HepG2 (cell line): Measurements from ENCODE around the gene SLC13A5. TPM values are rescaled to one million over a fixed set of nuclear protein-coding genes. Genes with fewer than 3 reads are reported as not detected.

Experiments
- ATF7 ChIP-seq, 2 experiments: fragments of 450-650 bp in 1 of 2; sonication (generic) in 1 of 2; formaldehyde crosslinking in 1 of 2; IDR thresholded peaks; 2 replicates each; pipeline versions ENCODE4 v1.4.0 to v1.6.1; 2016 to 2020; ENCODE audit warnings: antibody characterized with exemption in 1 of 2, mild to moderate bottlenecking in 1 of 2, missing genetic modification reagents in 1 of 2
- FUBP1 ChIP-seq: sonication (generic); formaldehyde crosslinking; IDR thresholded peaks from 2 replicates; pipeline ENCODE4 v1.5.1; 2020; ENCODE audit warnings: missing genetic modification reagents, mild to moderate bottlenecking, borderline replicate concordance
- GATAD2A ChIP-seq: IDR thresholded peaks from 2 replicates; pipeline ENCODE4 v1.6.1; 2016
- KLF15 ChIP-seq: sonication (generic); formaldehyde crosslinking; IDR thresholded peaks from 2 replicates; pipeline ENCODE4 v1.8.1; 2023; ENCODE audit warnings: borderline replicate concordance, mild to moderate bottlenecking, inconsistent platforms, missing genetic modification reagents, mixed read lengths
- KLF16 ChIP-seq, 2 experiments: sonication (generic) in 1 of 2; formaldehyde crosslinking in 1 of 2; IDR thresholded peaks; 2 replicates each; pipeline versions ENCODE4 v1.6.1 to v1.8.0; 2016 to 2023; ENCODE audit warnings: missing genetic modification reagents in 2 of 2, missing compliant biosample characterization in 1 of 2
- MYPOP ChIP-seq: sonication (generic); formaldehyde crosslinking; IDR thresholded peaks from 2 replicates; pipeline ENCODE4 v1.8.1; 2023; ENCODE audit warnings: mild to moderate bottlenecking, moderate library complexity, missing genetic modification reagents
- MZF1 ChIP-seq: sonication (generic); formaldehyde crosslinking; IDR thresholded peaks from 2 replicates; pipeline ENCODE4 v1.8.1; 2023; ENCODE audit warnings: mild to moderate bottlenecking, missing genetic modification reagents, borderline replicate concordance
- SKIL ChIP-seq: sonication (generic); formaldehyde crosslinking; IDR thresholded peaks from 2 replicates; pipeline ENCODE4 v1.8.0; 2022; ENCODE audit warnings: missing genetic modification reagents, mild to moderate bottlenecking, moderate library complexity, borderline replicate concordance
- SMAD3 ChIP-seq: sonication (generic); formaldehyde crosslinking; IDR thresholded peaks from 2 replicates; pipeline ENCODE4 v1.4.0; 2020; ENCODE audit warnings: missing genetic modification reagents
- SOX6 ChIP-seq, 2 experiments: fragments of 450-650 bp in 1 of 2; sonication (generic) in 1 of 2; formaldehyde crosslinking in 1 of 2; IDR thresholded peaks; 2 replicates each; pipeline versions ENCODE4 v1.4.0 to v1.6.1; 2017 to 2020; ENCODE audit warnings: antibody characterized with exemption in 1 of 2, mild to moderate bottlenecking in 1 of 2, missing genetic modification reagents in 1 of 2
- TAF15 ChIP-seq: fragments of 200-400 bp; formaldehyde crosslinking; IDR thresholded peaks from one replicate; pipeline ENCODE4 v1.6.1; 2018; ENCODE audit warnings: mild to moderate bottlenecking, low read depth, low read length; ENCODE audit not compliant: poor library complexity, severe bottlenecking
- TBX2 ChIP-seq: sonication (generic); formaldehyde crosslinking; IDR thresholded peaks from 2 replicates; pipeline ENCODE4 v1.5.0; 2020; ENCODE audit warnings: missing genetic modification reagents, mild to moderate bottlenecking, borderline replicate concordance
- YY1 ChIP-seq: IDR thresholded peaks from 2 replicates; pipeline ENCODE4 v1.6.1; 2011; ENCODE audit warnings: low read length, low read depth, moderate library complexity, mild to moderate bottlenecking; ENCODE audit not compliant: insufficient read depth, insufficient replicate concordance
- ZBTB43 ChIP-seq: sonication (generic); formaldehyde crosslinking; conservative IDR thresholded peaks from 2 replicates; pipeline ENCODE4 v1.4.0; 2020; ENCODE audit warnings: missing genetic modification reagents
- ZFP91 ChIP-seq: sonication (generic); formaldehyde crosslinking; IDR thresholded peaks from 2 replicates; pipeline ENCODE4 v1.9.0; 2022; ENCODE audit warnings: missing genetic modification reagents, mild to moderate bottlenecking, borderline replicate concordance
- ZNF629 ChIP-seq: sonication (generic); formaldehyde crosslinking; conservative IDR thresholded peaks from 2 replicates; pipeline ENCODE4 v1.5.0; 2020; ENCODE audit warnings: missing genetic modification reagents
- ZNF788 ChIP-seq: sonication (generic); formaldehyde crosslinking; IDR thresholded peaks from 2 replicates; pipeline ENCODE4 v1.5.0; 2020; ENCODE audit warnings: mild to moderate bottlenecking, missing genetic modification reagents, borderline replicate concordance
- ZNF800 ChIP-seq: sonication (generic); formaldehyde crosslinking; IDR thresholded peaks from 2 replicates; pipeline ENCODE4 v1.4.0; 2020; ENCODE audit warnings: missing genetic modification reagents
- polyA plus RNA-seq, 8 experiments: library from polyadenylated mRNA; depleted of rRNA in 3 of 8; stranded (reverse) in 7 of 8; unstranded in 1 of 8; fragments of >200 nt; fragmentation: Illumina TruSeq in 4 of 8; extraction: Trizol in 4 of 8; gene quantifications; 2 replicates each; pipeline versions ENCODE4 v1.2.1 to v1.2.3, GENCODE V29; 2011 to 2016; ENCODE audit warnings: low read depth in 4 of 8, missing spikeins in 1 of 8, mixed read lengths in 1 of 8; ENCODE audit not compliant: insufficient read depth in 1 of 8
- total RNA-seq, 5 experiments: library from RNA; depleted of rRNA; stranded (reverse); fragments of >200 nt; fragmentation: Illumina TruSeq; extraction: Trizol; gene quantifications; 2 replicates each; pipeline ENCODE4 v1.2.3, GENCODE V29; 2016; ENCODE audit warnings: low read depth in 1 of 5

SLC13A5 gene
- total and polyA plus RNA-seq, 2 of the 13 experiments (the other 11 are each of a cell fraction or from before 2014, with no cell fraction given), result 42.8 to 310 TPM

- no peak for TF ChIP-seq TAF15
- TF ChIP-seq FUBP1 (CRISPR knock-in tag), result no peak
- no peak for TF ChIP-seq SKIL
- TF ChIP-seq ATF7 (IDR thresholded peaks at IDR 0.05), result no peak
- TF ChIP-seq ATF7 (CRISPR knock-in tag; IDR thresholded peaks at IDR 0.05), result no peak
- peak; percentile 26 for TF ChIP-seq YY1
- no peak for TF ChIP-seq MYPOP
- TF ChIP-seq ZFP91 (CRISPR knock-in tag), result peak; percentile 76
- TF ChIP-seq KLF16 (CRISPR knock-in tag; IDR thresholded peaks at IDR 0.05), result no peak
- no peak for TF ChIP-seq SOX6 (IDR thresholded peaks at IDR 0.05)
- TF ChIP-seq SOX6 (CRISPR knock-in tag; IDR thresholded peaks at IDR 0.05), result peak; percentile 60
- no peak for TF ChIP-seq MZF1 (CRISPR knock-in tag)
- TF ChIP-seq ZNF788 (CRISPR knock-in tag), result peak; percentile 31; the same call in 1 of the 2 replicates
- no peak for TF ChIP-seq TBX2 (CRISPR knock-in tag)
- no peak for TF ChIP-seq ZBTB43 (CRISPR knock-in tag)
- TF ChIP-seq ZNF629 (CRISPR knock-in tag), result no peak
- no peak for TF ChIP-seq ZNF800 (CRISPR knock-in tag)
- peak; percentile 66 for TF ChIP-seq SMAD3 (CRISPR knock-in tag)
- TF ChIP-seq GATAD2A (CRISPR knock-in tag), result peak; percentile 53; the same call in 1 of the 2 replicates
- no peak for TF ChIP-seq KLF15 (CRISPR knock-in tag)
Measured at GRCh38 chr17:6666077-6666521, 47.1 kb downstream of the SLC13A5 start (continued).
